KMS-11 (cell line): ENCODE measurements around the gene PTPRN2.

Source experiments
- H2AFZ ChIP-seq: fragments of 200-600 bp; sonication (generic); 2 replicates; pipeline ENCODE4 v1.6.1; 2016; ENCODE audit warnings: antibody characterized with exemption, mixed run types, low read depth
- H3K27ac ChIP-seq: fragments of 200-600 bp; sonication (generic); 2 replicates; pipeline ENCODE4 v1.6.1; 2016; ENCODE audit warnings: mild to moderate bottlenecking, mixed run types
- H3K27me3 ChIP-seq: fragments of 200-600 bp; sonication (generic); 2 replicates; pipeline ENCODE4 v1.6.1; 2017; ENCODE audit warnings: mild to moderate bottlenecking, low read depth, mixed run types, moderate library complexity; ENCODE audit not compliant: insufficient read depth
- H3K36me3 ChIP-seq: fragments of 200-600 bp; sonication (generic); 2 replicates; pipeline ENCODE4 v1.6.1; 2017; ENCODE audit warnings: mild to moderate bottlenecking, mixed run types; ENCODE audit not compliant: insufficient read depth
- H3K4me1 ChIP-seq: fragments of 200-600 bp; sonication (generic); 2 replicates; pipeline ENCODE4 v1.6.1; 2016; ENCODE audit warnings: mild to moderate bottlenecking, low read depth, mixed run types; ENCODE audit not compliant: poor library complexity, severe bottlenecking
- H3K4me2 ChIP-seq: fragments of 200-600 bp; sonication (generic); 2 replicates; pipeline ENCODE4 v1.7.0; 2016; ENCODE audit warnings: mild to moderate bottlenecking, mixed run types
- H3K4me3 ChIP-seq: fragments of 200-600 bp; sonication (generic); IDR thresholded peaks from 2 replicates; pipeline ENCODE4 v1.6.1; 2017; ENCODE audit warnings: low read depth, low read length, mixed read lengths; ENCODE audit not compliant: insufficient read depth
- H3K79me2 ChIP-seq: fragments of 200-600 bp; sonication (generic); 2 replicates; pipeline ENCODE4 v1.6.1; 2016; ENCODE audit warnings: low read depth, mixed run types; ENCODE audit not compliant: insufficient read depth
- H3K9ac ChIP-seq: fragments of 200-600 bp; sonication (generic); 2 replicates; pipeline ENCODE4 v1.6.1; 2016; ENCODE audit warnings: mild to moderate bottlenecking, mixed run types
- H4K20me1 ChIP-seq: fragments of 200-600 bp; sonication (generic); 2 replicates; pipeline ENCODE4 v1.6.1; 2016; ENCODE audit warnings: mild to moderate bottlenecking, mixed run types; ENCODE audit not compliant: insufficient read depth
- TF ChIP-seq, protein P1 (sequence below): fragments of 200-600 bp; sonication (generic); conservative IDR thresholded peaks from 2 replicates; pipeline ENCODE4 v1.6.1; 2017; ENCODE audit warnings: low read depth, mild to moderate bottlenecking, antibody characterized with exemption, low read length, moderate library complexity, mixed read lengths

The PTPRN2 gene

DNA sequence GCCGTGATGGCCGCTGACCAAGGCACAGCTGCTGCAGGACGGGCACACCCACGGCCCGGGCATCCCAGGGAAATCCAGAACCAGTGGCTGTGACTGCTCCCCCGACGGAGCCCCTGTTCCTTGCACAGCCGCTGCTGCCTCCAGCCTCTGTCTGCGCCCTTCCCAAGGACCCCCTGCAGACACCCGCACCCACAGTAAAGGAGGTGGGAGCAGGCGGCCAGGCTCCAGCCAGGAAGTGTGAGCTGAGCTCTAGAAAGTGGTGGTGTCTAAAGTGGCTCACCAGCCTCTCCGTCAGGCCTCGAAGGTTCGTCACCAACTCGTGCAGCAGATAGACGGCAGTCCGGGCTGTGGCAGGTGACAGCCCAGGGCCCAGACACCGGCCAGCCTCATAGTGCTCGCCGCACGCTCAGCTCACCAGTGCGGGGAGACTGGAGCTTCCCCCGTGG lies 944.1 kb downstream of the PTPRN2 start:
- Histone ChIP-seq H3K4me1 (no peaks in the 10 kb centered on the region), H3K4me2 (no peak overlapping the region), H3K9ac (no peak overlapping the region)

DNA sequence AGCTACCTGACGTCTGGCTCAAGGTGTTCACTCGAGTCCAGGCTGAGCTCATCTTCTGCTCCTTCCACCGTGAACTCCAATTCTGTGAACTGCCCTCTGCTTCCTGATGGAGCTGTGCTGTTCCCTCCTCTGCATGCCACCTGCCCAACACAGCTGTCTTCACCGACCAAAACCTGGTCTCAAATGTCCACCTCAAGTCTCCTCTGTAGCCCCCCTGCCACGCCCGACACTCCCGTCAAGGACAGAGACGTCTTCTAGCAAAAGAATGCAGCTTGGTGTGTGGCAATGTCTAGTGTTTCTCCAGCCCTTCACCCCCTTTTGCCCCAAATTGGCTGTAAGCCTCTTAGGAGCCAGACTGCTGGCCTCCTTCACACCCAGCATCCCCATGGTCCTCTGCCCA lies 945.8 kb downstream of the PTPRN2 start:
- Histone ChIP-seq H3K4me2 (no peak overlapping the region), H3K27me3 (peaks cover 12% of the 10 kb centered on the region; the same call in 1 of the 2 replicates), H3K79me2 (no peaks in the 10 kb centered on the region), H4K20me1 (no peaks in the 10 kb centered on the region), H3K27ac (no peak overlapping the region), H3K4me1 (no peaks in the 10 kb centered on the region), H3K9ac (no peak overlapping the region), H3K4me3 (no peak overlapping the region), H2AFZ (no peak overlapping the region), H3K36me3 (no peaks in the 10 kb centered on the region)
- TF ChIP-seq, protein P1, sequence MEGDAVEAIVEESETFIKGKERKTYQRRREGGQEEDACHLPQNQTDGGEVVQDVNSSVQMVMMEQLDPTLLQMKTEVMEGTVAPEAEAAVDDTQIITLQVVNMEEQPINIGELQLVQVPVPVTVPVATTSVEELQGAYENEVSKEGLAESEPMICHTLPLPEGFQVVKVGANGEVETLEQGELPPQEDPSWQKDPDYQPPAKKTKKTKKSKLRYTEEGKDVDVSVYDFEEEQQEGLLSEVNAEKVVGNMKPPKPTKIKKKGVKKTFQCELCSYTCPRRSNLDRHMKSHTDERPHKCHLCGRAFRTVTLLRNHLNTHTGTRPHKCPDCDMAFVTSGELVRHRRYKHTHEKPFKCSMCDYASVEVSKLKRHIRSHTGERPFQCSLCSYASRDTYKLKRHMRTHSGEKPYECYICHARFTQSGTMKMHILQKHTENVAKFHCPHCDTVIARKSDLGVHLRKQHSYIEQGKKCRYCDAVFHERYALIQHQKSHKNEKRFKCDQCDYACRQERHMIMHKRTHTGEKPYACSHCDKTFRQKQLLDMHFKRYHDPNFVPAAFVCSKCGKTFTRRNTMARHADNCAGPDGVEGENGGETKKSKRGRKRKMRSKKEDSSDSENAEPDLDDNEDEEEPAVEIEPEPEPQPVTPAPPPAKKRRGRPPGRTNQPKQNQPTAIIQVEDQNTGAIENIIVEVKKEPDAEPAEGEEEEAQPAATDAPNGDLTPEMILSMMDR, result no peak

More for the DNA sequence above, 944.1 kb downstream of the PTPRN2 start:
- no peaks in the 10 kb centered on the region for H3K79me2 ChIP-seq
- H2AFZ ChIP-seq, result no peak overlapping the region
- H3K36me3 ChIP-seq, result no peaks in the 10 kb centered on the region
- peaks cover 12% of the 10 kb centered on the region; the same call in 1 of the 2 replicates for H3K27me3 ChIP-seq
- TF ChIP-seq, protein P1, result no peak
- no peak overlapping the region for H3K4me3 ChIP-seq
- no peak overlapping the region for H3K27ac ChIP-seq
- no peaks in the 10 kb centered on the region for H4K20me1 ChIP-seq

DNA sequence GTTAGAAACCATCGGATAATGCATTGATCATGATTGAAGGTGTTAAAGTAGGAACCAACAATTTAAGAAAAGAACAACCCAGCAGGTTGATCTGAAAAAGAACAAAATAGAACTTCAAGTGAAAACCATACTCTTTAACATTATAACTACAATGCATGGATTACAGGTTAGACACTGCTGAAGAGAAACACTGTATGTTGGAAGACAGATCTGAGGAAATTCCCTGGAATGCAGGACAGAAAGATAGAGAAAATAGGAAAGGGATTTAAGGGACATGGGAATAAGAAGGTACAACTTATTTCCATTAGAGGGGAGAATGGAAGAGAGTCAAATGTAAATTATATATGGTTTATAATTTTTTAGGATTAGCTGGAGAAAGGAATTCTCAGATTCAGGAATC lies 947.5 kb downstream of the PTPRN2 start:
- TF ChIP-seq, protein P1, result no peak
- no peak overlapping the region for H2AFZ ChIP-seq
- no peaks in the 10 kb centered on the region for H4K20me1 ChIP-seq
- H3K4me3 ChIP-seq, result no peak overlapping the region
- peaks cover 12% of the 10 kb centered on the region; the same call in 1 of the 2 replicates for H3K27me3 ChIP-seq
- H3K36me3 ChIP-seq, result no peaks in the 10 kb centered on the region
- H3K79me2 ChIP-seq, result no peaks in the 10 kb centered on the region
- H3K27ac ChIP-seq, result no peak overlapping the region
- no peak overlapping the region for H3K4me2 ChIP-seq
- H3K9ac ChIP-seq, result no peak overlapping the region
- no peaks in the 10 kb centered on the region for H3K4me1 ChIP-seq

DNA sequence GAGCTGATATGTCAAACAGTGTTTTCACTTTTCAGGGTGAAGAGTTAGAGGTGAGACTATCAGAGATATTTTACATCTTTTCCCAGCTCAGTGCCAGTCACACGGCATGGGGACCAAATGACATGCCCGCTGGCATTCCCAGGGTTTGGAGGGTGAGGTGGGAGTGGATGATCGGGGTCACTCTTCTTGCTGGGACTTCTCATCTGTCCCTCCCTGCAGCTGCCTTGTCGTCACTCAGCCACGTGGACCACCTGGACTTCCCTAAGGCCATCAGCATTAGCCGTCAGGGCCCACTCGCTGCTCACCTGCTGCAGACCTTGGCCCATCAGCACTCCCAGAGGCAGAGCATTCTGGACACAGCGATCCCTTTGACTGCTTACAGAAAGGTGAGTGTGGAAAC lies 949.1 kb downstream of the PTPRN2 start:
- Histone ChIP-seq H3K27ac (no peak overlapping the region), H3K4me2 (no peak overlapping the region), H2AFZ (no peak overlapping the region), H3K4me1 (no peaks in the 10 kb centered on the region), H3K9ac (no peak overlapping the region), H3K36me3 (no peaks in the 10 kb centered on the region), H4K20me1 (no peaks in the 10 kb centered on the region), H3K27me3 (peaks cover 12% of the 10 kb centered on the region; the same call in 1 of the 2 replicates), H3K79me2 (no peaks in the 10 kb centered on the region), H3K4me3 (no peak overlapping the region)
- TF ChIP-seq, protein P1, result no peak
